HG02884 (cell line): ENCODE data around the gene EXO1.
A peak's percentile ranks its signal among the peaks of the same experiment; 100 is the strongest.
"Not testable (repeated sequence)": the region's sequence is repeated elsewhere in the genome, so short reads cannot be mapped to it uniquely, and the experiment has no call there.

Source experiments
- ATAC-seq: cut with Tn5 transposase; IDR thresholded peaks from one replicate; pipeline ENCODE4 v1.9.1; 2021; ENCODE audit warnings: mild to moderate bottlenecking, moderate library complexity; ENCODE audit not compliant: unreplicated experiment

Gene EXO1

DNA sequence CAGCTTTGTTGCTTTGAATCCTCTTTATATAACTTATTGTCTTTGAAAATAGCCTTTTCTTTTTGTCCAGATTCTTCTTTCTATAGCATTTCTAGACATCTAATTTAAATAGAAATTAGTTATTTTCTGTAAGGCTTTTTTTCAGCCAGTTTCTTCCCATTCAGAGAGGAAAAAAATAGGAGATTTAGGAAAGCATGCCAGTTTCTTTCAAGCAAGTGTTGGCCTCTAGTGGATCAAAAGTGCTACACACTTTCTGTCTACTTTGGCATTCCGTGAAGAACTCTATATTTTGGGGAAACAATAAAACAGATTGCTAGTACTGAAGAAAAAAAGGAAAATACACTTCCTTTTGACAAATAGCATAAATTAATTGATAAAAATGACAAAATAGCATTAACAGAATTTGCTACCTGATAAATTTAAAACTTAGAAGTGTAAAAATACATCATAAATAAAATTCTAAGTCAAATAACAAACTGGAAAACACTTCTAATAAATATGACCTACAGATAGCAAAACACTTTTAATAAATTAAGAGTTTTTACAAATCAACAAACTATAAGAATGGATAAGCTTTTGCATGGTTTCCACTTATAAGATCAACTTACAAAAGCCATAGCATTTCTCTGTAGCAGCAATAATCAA lies 13.1 kb upstream of the EXO1 start:
- no peak for ATAC-seq

DNA sequence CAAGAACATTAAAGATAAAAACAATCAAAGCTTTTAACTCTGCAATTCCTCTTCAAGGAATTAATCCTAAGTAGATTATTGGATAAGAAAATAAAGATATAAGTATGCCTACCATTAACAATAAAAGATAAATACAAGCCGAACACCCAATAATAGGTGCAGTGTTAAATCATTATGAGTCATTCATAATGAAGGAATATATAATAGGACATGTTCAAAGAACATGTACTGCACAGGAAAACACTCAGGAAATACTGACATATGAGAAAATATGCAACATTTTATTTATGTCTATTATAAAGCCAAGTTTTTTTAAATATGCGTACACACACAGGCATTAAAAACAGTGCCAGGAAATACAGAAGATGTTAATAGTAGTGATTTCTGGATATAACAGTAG lies 11.1 kb upstream of the EXO1 start:
- ATAC-seq: no peak

DNA sequence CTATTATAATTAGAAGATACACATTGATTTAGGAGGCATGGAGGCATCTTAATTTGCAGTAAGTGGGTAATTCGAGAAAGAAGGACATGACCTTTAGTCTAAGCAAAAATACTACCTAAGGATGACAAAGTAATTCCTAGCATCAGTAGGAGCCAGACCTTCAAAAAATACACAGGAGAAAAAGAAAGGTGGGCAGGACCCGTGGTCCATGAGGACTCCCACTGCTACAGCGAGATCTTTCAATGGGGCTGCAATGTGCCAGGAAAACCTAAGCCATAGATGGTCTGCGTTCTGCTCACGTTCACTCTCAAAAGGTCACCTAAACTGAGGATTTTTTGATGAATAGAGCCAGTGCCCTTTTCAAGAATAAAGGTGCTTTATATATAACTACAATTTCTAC lies 10.6 kb upstream of the EXO1 start:
- ATAC-seq: no peak

DNA sequence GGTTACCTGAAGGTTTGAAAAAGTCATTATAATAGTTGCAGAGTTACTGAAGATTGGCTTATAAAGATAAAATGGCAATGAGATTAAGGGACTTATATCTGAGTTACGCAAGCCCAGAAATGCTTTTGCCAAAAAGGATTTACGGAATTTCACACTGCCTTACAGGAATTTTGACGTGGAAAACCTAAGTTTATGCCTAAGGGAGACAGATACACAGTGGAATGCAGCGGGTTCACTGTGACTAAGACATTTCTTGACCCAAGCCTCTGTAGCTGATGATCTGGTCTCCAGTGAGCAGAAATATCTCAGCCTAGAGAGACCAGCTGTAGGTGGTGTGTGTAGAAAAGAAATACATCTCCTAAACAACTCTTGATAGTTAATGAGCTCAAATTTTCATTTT lies 10.1 kb upstream of the EXO1 start:
- ATAC-seq: no peak

DNA sequence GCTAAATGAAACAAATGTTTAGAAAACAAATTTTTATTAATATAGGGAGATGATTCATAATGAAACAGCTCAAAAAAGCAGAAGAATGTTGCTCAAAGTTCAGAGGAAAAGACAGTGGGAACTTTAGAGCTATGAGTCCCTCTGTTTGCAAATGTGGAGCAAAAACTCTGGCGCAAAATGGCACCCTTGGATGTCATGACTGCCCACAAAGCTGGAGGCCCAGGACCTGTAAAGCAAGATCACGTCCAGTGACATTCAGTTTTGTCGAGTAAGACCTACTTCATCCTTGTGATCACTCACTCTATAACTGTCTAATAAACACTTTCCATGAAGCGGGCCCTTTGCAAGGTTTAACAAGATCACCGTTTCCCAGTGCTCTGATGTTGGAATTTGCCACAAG lies 9.1 kb upstream of the EXO1 start:
- ATAC-seq: peak; percentile 48

DNA sequence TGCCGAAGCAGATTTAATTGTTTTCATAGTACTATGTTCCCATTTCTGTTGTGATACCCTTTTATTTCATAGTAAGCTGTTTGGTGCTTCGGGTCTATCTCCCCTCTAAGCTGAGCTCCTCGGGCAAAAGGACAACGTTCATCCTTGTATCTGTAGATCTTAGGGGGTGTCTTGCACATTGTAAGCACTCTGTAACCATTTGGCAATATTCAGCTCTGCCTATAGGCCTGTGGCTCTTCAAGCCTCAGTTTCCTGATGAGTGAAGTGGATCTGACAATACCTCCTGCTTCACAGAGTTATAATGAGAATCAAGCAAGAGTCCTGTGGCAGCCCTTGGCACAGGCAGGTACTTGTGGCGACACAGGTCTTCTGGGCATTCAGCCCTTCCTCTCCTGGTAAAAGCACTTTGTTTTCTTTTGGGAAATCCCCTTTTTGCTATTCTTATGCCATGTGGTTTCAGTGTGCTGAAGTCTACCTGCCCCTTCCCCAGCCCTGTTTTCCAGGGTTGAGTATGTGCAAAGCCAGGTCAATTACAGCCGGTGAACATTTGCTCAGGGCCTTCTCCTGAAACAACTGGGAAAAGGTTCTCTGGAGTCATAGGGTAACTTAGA lies 8.5 kb upstream of the EXO1 start:
- peak; percentile 54 for ATAC-seq

DNA sequence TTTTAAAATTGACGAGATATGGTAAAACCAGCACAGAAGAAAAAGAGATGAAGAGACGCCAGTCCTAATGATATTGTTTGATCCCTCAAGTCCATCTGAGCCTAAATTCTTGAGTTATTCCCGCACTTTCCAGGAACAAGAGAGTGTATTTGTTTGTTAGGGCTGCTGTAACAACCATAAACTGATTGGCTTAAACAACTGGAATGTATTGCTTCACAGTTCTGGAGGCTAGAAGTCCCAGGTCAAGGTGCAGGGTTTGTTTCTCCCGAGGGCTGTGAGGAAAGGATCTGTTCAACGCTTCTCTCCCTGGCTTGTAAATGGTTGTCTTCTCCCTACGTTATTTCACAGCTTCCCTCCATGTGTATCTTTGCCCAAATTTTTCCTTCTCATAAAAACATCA lies 7.8 kb upstream of the EXO1 start:
- ATAC-seq: no peak

DNA sequence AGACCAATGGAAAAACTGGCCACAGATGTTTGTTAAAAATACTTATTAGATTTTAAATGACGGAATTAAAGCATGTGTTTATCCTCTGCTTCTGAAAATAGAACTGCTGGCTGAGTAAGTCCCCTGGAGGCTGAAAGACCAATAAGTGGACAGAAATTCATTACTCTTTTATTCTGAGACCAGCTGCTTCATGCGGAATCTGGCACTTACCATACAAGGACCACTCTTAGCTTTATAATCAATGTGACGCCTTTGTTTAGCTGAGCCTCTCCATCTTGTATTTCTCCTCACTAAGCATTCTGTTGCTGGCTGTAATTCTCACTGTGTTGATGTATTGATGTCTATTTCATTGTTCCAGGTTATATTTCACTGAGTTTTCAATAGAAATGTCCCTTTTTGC lies 6.3 kb upstream of the EXO1 start:
- no peak for ATAC-seq

DNA sequence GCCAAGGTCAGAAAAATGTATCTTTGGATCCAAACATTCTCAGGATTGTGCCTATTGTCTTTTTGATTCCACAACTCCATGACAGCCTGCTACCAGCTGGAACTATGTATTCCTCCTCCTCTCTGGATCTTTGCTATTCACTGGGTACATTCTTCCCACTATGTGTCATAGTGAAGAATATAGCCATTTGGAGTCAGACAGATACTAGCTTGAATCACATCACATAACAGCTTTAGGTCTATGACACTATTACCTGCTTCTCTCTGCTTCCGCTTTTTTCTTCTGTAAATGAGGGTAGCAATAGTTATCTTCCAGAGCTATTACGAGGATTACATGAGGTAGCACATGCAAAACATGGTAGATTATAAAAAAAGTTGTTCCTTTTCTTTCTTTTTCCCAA lies 5.4 kb upstream of the EXO1 start:
- no peak for ATAC-seq

DNA sequence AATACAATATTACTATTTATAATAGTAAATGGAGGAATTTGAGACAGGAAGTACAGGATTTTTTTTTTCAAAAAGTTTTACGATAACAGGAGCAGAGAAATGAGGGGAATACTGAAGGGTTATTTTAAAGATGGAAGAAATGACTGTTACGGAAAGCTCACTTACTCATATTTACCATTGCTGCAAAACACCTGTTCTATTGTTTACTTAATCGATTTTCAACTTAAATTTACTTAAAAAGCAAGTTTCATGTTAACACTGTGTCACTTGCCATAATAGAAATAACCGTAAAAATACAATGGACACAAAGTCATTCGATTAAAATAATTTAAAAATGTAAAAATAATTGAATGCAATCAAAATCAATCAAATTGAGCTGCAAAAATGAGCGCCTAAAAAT lies 3.4 kb upstream of the EXO1 start:
- ATAC-seq: no peak

DNA sequence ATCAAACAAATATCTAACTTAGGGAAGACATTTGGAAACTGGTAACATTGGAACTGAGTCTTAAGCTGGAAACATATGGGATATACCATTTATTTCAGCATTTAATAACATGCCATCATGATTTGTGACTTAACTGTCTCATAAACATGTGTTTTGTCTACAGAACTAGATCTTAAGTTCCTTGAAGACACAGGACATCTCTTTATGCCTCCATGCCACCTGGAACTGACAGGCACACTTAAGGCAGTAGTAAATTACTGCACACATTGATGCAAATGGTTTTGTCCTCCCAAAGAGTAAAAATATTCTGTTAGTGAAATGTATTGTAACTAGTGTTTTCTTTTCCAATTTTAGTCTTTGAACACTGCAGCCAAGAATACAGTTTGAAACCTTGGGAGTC lies 1.6 kb upstream of the EXO1 start:
- ATAC-seq: no peak

DNA sequence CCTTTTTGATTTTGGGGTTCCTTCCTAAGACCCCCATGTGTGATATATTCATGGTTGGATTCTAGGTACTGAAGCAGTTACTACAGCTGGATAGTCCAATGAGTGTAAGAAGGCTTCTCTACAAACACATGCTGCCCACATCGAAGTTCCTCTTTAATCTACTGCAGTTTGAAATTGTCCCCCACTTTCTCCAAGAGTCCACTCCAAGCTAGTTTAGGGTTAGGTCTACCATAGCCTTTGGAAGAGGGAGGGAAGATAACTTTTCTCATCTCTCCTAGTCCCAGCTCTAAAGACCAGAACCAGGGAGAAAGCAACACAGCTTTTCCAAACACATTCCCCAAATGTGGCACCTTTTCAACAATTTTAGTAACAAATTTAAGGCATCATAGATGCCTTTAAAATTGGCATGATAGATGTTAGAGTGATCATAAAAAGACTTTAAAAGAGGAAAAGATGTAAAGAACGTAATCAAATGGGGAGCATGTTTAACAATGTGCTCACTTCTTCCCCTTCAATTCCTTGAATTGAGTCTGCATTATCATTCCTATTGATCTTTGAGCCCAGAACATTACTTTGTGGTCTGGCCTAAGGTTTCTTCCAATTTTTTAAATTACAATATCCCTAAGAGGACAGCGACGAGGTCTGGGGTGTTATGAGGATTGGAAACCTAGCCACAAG lies 1.0 kb upstream of the EXO1 start:
- no peak for ATAC-seq

DNA sequence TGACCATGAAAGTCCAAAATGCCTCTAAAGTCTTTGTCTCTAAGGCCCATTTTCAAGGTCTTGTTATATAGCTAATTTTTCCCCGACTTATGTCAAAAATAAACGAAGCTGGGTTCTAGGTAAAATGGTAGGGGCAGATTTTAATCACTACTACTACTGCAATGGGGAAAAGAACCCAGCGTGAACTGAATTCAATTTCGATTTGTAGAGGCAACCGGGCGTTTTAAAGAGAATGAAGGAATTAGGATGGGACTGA lies 536 bp upstream of the EXO1 start:
- no peak for ATAC-seq

DNA sequence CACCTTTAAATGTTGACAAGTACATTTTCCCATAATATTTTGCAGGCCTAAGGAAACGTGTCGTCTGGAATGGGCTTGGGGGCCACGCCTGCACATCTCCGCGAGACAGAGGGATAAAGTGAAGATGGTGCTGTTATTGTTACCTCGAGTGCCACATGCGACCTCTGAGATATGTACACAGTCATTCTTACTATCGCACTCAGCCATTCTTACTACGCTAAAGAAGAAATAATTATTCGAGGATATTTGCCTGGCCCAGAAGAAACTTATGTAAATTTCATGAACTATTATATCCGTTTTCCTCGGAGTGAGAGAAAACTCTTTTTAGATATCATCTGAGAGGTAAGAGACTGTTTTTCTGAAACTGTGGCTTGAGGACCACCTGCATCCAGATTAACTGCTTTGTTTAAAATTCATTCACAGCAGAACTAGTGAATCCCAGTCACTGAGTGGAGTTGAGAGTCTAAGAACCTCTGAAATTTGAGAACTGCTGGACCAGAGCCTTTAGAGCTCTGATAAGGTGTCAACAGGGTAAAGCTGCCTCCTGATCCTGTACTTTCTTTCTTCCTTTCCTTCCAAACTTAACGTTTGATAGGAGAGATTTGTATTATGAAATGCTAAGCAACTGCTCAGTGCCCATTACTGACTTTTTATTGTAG lies 811 bp downstream of the EXO1 start:
- peak; percentile 7 for ATAC-seq

DNA sequence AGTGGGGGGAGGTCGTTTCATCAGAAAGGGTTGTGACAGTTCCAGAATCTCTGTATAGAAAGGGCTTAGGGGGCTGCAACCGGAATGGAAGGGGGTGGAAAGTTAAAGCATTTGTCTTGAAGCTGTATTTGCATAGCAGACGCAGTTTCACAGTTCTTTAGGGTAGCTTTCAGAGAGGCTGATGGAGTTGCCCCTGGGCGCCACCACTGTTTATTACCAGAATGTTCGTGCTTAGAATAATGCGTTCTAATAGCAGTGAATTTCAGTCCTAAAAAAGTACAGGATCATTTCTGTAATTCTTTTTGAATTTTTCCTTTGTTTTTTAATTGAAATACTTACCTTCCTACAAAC lies 1.3 kb downstream of the EXO1 start:
- no peak for ATAC-seq

DNA sequence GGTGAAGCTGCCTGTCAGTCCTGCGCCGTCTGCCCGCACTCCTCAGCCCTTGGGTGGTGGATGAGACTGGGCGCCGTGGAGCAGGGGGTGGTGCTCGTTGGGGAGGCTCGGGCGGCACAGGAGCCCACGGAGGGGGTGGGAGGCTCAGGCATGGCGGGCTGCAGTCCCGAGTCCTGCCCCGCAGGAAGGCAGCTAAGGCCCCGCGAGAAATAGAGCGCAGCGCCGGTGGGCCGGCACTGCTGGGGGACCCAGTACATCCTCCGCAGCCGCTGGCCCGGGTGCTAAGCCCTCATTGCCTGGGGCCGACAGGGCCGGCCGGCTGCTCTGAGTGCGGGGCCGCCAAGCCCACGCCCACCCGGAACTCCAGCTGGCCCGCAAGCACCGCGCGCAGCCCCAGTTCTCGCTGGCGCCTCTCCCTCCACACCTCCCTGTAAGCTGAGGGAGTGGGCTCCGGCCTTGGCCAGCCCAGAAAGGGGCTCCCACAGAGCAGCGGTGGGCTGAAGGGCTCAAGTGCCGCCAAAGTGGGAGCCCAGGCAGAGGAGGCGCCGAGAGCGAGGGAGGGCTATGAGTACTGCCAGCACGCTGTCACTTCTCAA lies 7.6 kb downstream of the EXO1 start:
- ATAC-seq: not testable (repeated sequence)

DNA sequence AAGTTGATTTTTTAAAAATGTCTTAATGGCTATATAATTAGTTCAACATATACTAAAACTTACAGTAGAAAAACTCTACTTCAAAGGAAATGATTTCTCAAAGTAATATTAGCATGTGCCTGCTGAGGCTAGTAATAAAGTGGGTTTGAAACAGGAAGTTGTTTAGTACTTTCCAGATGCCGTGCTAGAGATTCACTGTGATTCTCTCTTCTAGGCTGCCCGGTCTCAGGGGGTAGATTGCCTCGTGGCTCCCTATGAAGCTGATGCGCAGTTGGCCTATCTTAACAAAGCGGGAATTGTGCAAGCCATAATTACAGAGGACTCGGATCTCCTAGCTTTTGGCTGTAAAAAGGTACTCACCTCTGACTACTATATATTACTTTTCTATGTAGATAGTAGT lies 9.1 kb downstream of the EXO1 start:
- peak; percentile 95 for ATAC-seq

DNA sequence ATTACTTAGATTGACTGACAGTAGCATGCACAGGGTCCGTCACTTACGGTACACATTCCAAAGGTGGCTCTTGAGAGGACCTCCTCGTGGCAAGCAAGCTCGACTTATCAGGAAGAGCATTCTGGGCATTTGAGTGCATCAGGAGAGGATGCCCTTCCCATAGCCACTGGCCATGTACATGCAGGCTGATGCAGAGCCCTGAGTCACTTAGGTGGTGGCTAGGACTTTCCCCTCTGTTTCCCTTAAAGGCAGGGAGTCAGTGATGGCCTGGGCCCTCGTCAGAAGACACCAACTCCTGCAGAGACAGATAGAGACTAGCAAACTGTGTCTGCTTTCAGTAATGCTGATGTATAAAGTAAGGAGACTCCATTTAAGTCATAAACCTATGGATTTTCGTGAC lies 12.9 kb downstream of the EXO1 start:
- no peak for ATAC-seq

DNA sequence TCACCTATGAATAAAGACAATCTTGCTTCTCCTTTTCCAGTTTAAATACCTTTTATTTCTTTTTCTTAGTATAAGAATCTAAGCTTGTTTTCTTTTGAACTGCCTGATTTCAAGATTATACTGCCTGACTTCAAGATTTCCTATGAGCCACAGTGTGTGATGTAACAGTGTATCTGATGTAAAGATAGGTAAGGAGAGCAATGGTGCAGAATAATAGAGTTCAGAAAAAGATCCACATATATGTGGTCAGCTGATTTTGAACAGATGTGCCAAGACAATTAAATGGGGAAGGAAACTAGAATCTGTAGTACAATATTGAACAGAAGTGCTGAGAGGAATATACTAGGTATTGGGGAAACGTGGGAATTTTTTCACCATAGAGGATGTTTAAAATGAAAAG lies 21.0 kb downstream of the EXO1 start:
- no peak for ATAC-seq

DNA sequence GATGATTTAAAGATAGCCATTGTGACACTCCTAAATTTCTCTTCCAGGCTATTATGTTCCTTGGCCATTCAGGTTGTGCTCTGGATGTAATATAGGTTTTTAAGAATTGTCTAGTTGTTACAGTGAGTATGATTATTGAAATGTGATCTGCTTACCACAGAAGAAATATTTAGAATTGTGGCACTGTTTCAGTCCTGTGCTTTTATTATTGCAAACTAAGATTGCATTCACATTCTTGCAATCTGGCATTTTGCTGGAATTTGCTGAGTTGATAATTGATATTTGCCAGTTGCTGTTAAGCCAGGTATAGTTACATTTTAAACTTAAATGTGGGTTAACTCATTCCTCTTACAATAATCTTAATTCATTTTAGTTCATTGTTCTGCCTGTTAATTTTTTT lies 22.3 kb downstream of the EXO1 start:
- no peak for ATAC-seq

DNA sequence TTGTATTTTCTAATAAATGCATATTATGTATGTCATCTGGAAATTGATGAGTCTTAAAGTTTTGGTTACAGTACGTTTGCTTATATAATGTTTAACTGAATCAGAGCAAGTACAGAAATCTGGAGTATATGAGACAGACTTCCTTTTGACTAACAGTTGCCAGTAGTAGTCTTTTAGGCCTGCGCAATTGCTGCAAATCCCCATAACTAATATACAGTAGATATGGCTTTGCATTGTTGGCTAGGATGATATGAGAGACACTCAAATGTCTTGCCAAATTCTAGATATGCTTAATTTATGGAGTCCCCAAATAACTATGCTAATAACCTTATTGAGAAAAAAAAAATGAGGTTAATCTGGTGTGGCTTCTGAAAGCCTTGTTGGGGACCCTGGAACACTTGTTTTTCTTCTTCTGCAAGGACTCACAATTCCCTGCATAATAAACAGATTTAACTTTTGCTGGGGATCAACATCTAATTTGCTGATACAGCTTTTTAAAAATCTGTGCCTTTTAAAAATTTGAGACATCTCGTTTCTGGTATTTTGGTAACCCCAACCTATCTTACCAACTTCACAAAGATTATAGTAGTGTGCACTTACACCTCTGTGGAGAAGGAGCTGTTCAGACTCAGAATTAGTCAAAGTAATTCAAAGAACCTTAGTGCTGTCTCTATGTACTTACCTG lies 22.9 kb downstream of the EXO1 start:
- no peak for ATAC-seq

DNA sequence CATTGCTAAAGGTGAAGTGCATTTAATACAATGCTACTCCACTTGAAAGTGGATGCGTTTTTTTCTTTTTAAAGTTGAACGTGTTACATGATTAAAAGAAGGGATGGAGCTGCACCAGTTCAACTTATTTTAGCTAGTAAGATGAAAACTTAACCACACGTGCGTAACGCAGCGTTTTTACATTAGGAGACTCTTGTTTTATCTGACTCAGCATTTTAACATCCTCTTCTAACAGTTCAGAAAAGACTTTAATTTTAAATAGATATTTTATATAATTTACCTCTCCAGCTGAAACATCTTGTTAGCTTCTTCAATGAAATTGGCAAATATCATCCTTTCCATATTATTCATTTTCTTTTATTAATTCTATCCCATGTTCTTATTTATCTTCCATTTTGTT lies 33.4 kb downstream of the EXO1 start:
- no peak for ATAC-seq
